ENCODE data around the gene STKLD1.

Gene STKLD1

DNA sequence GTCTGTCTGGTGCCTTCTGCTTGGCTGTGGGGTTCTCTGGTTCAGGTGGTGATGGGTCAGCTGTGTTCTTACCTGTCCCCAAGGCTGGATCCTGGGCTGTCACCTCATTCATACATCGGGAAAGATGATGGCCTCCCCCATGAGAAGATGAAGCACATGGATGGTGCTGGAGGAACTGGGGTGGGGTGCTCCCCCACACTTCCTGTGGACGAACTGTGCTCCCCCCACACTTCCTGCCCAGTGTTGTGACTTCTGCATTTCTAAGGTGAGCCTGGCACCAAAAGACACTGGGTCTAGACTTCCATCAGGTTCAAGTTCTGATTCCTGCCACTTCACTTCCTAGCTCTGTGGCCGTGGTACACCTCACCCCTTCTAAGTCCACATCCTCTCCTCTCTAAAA is 35.9 kb upstream of the STKLD1 start:
- H3K27ac Mint-ChIP-seq = peak overlapping the region; percentile 55
- peaks cover 19% of the 10 kb centered on the region for H3K4me1 Mint-ChIP-seq (ENCODE audit: low read depth)
- no peak overlapping the region for H3K4me3 Mint-ChIP-seq
- peaks cover 26% of the 10 kb centered on the region for H3K36me3 Mint-ChIP-seq (ENCODE audit: low read depth)
- no peaks in the 10 kb centered on the region for H3K9me3 Mint-ChIP-seq
- no peaks in the 10 kb centered on the region for H3K27me3 Mint-ChIP-seq (ENCODE audit: low read depth)

DNA sequence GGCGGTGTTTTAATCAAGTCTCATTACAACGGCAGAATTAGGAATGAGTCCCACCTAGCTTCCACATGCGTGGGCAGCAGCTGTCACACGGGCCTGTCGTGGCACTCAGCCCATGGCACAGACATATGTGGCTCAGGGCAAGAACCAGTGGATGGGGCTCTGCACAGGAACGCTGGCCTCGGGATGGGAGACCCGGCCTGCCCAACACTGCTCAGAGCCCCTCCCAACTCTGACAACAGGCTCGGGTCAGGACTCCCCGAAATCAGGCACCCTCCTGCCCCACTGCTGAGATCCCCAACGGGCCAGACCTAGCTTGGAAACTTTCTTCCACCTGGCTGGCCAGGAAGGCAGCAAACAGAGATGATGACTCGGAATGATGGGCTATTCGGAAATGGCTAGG is 35.2 kb upstream of the STKLD1 start:
- no peaks in the 10 kb centered on the region for H3K9me3 Mint-ChIP-seq
- H3K36me3 Mint-ChIP-seq (ENCODE audit: low read depth) = peaks cover 26% of the 10 kb centered on the region
- no peak overlapping the region for H3K27ac Mint-ChIP-seq

DNA sequence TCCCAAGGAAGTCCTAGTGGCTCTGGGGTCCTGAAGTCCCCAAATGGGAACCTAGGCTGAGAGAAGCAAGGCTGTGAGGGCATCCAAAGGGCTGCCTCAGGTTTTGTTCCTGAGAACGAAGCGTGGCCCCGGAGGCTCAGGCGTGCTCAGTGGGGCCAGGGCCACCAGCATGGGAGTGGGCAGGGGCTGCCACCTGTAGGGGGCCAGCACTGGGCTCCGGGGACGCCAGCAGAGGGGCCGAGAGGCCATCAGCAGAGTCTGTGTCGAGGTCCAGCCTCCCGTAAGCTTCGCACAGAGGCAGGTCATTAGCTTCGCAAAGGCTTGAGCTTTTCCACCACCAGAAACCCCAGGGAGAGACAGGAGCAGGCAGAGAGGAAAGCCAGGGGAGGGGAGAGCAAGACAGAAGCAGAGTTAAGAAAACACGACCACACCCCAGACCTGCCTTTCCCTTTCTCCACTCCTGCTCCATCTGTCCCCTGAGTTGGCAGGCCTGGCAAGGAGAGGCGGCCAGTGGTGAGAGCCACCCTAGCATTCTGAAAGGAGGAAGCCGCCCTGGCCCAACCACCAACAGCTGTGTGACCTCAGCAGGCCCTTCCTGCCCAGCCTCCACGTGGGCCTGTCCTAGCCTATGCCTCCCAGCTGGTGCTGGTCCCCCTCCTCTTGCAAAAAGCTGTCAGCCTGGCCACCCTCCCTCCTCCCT is 34.6 kb upstream of the STKLD1 start:
- Mint-ChIP-seq H3K27me3 (ENCODE audit: low read depth) (no peaks in the 10 kb centered on the region), H3K4me3 (no peak overlapping the region), H3K27ac (no peak overlapping the region), H3K9me3 (no peaks in the 10 kb centered on the region), H3K4me1 (ENCODE audit: low read depth) (peaks cover 18% of the 10 kb centered on the region), H3K36me3 (ENCODE audit: low read depth) (peaks cover 27% of the 10 kb centered on the region)

More for the DNA sequence above, 35.2 kb upstream of the STKLD1 start:
- peaks cover 17% of the 10 kb centered on the region for H3K4me1 Mint-ChIP-seq (ENCODE audit: low read depth)
- H3K4me3 Mint-ChIP-seq = no peak overlapping the region
- H3K27me3 Mint-ChIP-seq (ENCODE audit: low read depth) = no peaks in the 10 kb centered on the region

DNA sequence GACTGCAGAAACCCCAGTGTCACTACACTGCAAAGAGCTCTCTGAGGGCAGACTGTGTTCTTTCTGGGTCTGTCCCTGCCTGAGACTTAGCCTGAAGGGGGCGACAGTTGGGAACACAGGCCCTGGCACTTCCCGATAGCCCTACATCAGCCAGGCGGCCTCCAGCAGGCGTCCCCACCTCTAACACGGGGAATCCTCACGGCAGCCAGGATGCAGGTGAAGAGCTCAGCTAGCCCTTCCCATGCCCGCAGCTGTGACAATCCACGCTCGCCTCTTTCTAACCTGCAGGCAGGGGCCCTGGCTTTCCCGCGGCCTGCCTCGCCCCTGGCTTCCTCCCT is 34.1 kb upstream of the STKLD1 start:
- no peaks in the 10 kb centered on the region for H3K9me3 Mint-ChIP-seq
- H3K27me3 Mint-ChIP-seq (ENCODE audit: low read depth) = no peaks in the 10 kb centered on the region
- H3K27ac Mint-ChIP-seq = no peak overlapping the region
- H3K36me3 Mint-ChIP-seq (ENCODE audit: low read depth) = peaks cover 27% of the 10 kb centered on the region
- H3K4me1 Mint-ChIP-seq (ENCODE audit: low read depth) = peaks cover 23% of the 10 kb centered on the region
- H3K4me3 Mint-ChIP-seq = no peak overlapping the region

DNA sequence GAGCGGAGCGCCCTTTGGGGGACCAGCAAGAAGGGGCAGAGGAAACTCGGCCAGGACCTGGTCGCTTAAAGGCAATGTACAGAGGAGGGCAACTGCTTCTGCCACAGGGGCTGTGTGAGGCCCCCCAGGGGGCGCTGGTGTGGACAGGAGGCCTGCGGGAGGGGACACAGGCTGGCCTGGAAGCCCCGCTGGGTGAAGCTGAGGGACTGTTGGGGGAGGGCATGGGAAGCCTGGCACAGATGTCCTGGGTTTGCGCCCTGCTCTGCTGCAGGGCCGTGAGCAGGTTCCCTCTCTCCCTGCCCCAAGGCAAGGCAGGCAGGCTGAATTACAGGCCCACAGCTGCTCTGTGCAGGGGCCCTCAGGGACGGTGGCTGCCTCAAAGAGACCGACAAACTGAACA is 33.6 kb upstream of the STKLD1 start:
- Mint-ChIP-seq H3K27ac (no peak overlapping the region), H3K4me1 (ENCODE audit: low read depth) (peaks cover 24% of the 10 kb centered on the region), H3K9me3 (no peaks in the 10 kb centered on the region), H3K36me3 (ENCODE audit: low read depth) (peaks cover 27% of the 10 kb centered on the region), H3K27me3 (ENCODE audit: low read depth) (no peaks in the 10 kb centered on the region), H3K4me3 (no peak overlapping the region)

DNA sequence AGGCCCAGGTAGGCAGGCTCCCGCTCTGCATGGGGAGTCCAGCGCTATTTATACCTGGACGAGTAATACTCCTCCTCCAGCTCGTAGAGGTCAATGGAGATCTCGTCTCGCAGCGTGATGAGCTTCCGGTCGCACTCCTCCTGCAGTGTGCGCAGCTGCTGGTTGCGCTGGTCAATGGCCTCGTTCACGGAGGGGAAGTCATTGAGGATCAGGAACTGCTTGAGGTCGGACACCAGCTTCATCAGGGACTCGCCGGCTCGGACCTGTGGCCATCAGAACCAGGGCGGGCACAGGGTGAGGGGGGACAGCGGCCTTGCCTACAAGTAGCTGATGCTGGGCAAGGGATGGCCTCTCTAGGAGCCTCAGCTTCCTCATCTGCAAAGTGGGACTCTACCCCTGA is 32.1 kb upstream of the STKLD1 start:
- H3K9me3 Mint-ChIP-seq = no peaks in the 10 kb centered on the region
- no peaks in the 10 kb centered on the region for H3K27me3 Mint-ChIP-seq (ENCODE audit: low read depth)
- H3K36me3 Mint-ChIP-seq (ENCODE audit: low read depth) = peaks cover 38% of the 10 kb centered on the region
- H3K27ac Mint-ChIP-seq = no peak overlapping the region
- H3K4me1 Mint-ChIP-seq (ENCODE audit: low read depth) = peaks cover 28% of the 10 kb centered on the region
- no peak overlapping the region for H3K4me3 Mint-ChIP-seq

DNA sequence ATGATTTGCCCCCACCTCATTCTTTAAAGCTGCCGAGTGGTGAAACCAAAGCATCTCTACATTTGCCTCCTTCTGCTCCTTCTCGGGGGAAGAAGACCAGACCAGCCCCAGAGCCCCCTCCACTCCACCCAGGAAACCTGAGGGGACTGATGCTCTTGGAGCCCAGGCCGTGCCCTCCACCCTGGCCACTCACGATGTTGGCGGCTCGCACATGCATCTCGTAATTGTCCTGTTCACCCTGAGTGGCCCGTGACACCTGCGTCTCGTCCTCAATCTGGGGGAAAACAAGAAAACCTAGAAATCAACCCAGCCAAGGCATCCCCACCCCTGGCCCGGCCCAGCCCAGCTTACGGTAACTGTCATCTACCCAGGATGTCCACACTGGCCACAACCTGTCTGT is 31.2 kb upstream of the STKLD1 start:
- no peak overlapping the region for H3K4me3 Mint-ChIP-seq
- no peaks in the 10 kb centered on the region for H3K27me3 Mint-ChIP-seq (ENCODE audit: low read depth)
- H3K36me3 Mint-ChIP-seq (ENCODE audit: low read depth) = peaks cover 40% of the 10 kb centered on the region
- no peak overlapping the region for H3K27ac Mint-ChIP-seq
- peaks cover 35% of the 10 kb centered on the region for H3K4me1 Mint-ChIP-seq (ENCODE audit: low read depth)
- no peaks in the 10 kb centered on the region for H3K9me3 Mint-ChIP-seq

DNA sequence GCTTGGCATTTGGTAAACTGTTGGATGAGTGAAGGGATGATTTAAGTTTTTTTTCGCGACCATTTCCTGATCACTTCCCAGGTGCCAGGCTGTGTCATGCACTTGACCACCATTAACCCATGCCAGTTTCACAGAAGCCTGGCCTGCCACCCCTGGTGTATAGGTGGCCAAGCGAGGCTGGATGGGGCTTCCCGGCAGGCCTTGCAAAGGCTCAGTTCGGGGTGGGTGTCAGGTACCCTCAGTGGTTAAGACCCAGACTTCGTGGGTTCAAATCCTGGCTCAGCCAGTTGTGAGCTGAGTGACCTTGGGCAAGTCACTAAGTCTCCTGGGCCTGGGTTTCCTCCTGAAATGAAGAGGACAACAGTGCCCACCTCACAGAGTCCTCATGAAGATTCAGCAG is 30.6 kb upstream of the STKLD1 start:
- Mint-ChIP-seq H3K27ac (no peak overlapping the region), H3K9me3 (no peaks in the 10 kb centered on the region), H3K4me1 (ENCODE audit: low read depth) (peaks cover 29% of the 10 kb centered on the region), H3K4me3 (peak overlapping the region; percentile 31), H3K27me3 (ENCODE audit: low read depth) (no peaks in the 10 kb centered on the region), H3K36me3 (ENCODE audit: low read depth) (peaks cover 41% of the 10 kb centered on the region)

DNA sequence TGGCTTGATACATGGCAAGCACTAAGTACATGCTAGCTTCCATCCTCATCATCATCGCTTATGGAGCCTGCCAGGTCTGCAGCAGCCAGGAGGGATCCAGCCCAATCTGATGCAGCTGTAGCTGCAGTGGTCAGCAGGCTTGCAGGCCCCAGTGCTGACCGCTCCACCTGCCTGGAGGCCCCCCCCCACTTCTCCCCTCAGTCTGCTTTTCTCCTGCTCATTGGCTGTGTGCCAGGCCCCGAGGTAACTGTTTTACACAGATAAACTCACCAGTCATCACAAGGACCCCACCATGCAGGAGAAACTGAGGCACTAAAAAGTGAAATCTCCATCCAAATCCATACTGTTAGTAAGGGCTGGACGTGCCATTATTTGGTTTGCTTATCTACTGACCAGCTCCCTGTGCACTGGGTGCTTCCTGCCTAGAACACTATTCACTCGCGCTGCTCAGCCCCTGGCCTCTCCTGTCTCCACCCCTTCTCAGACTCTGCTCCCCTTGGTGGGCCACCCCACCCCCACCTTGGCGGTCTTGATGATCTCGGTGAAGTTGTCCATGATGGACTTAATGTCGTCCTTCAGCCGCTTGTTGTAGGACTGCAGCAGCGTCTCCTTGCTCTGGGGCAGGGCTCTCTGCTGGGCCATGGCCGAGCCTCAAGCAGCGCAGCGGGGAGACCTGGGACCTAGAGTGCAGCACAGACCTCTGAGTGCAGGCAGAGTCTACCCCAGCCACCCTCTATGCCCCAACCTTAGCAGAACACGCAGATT is 30.0 kb upstream of the STKLD1 start:
- H3K27me3 Mint-ChIP-seq (ENCODE audit: low read depth) = no peaks in the 10 kb centered on the region
- peak overlapping the region; percentile 14 for H3K27ac Mint-ChIP-seq
- H3K9me3 Mint-ChIP-seq = no peaks in the 10 kb centered on the region
- peaks cover 27% of the 10 kb centered on the region for H3K4me1 Mint-ChIP-seq (ENCODE audit: low read depth)
- peaks cover 45% of the 10 kb centered on the region for H3K36me3 Mint-ChIP-seq (ENCODE audit: low read depth)
- peak overlapping the region; percentile 98 for H3K4me3 Mint-ChIP-seq

DNA sequence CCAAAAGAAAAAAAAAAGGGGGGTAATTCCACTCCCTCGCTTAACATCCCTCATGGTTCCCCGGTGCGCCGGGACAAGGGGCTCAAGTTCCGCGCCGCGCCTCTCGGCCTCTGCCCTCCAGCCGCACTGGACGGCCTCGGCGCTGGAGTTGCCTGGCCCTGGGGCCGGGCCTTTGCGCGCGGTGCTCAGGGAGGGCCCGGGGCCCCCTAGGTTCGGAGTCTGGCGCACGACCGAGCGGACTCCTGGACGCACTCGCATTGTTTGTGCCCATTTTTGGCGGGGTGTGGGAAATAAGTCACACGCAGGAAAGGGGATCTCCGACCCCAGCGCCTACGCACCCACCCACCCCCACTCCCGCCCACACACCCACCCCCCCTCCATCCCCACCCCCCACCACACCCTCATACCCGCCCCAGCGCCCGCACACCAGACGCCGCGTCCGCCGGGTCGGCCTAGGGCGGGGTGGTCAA is 28.6 kb upstream of the STKLD1 start:
- Mint-ChIP-seq H3K36me3 (ENCODE audit: low read depth) (peaks cover 55% of the 10 kb centered on the region), H3K9me3 (no peaks in the 10 kb centered on the region), H3K4me1 (ENCODE audit: low read depth) (peaks cover 25% of the 10 kb centered on the region), H3K4me3 (peak overlapping the region; percentile 98), H3K27me3 (ENCODE audit: low read depth) (no peaks in the 10 kb centered on the region), H3K27ac (peak overlapping the region; percentile 92)

DNA sequence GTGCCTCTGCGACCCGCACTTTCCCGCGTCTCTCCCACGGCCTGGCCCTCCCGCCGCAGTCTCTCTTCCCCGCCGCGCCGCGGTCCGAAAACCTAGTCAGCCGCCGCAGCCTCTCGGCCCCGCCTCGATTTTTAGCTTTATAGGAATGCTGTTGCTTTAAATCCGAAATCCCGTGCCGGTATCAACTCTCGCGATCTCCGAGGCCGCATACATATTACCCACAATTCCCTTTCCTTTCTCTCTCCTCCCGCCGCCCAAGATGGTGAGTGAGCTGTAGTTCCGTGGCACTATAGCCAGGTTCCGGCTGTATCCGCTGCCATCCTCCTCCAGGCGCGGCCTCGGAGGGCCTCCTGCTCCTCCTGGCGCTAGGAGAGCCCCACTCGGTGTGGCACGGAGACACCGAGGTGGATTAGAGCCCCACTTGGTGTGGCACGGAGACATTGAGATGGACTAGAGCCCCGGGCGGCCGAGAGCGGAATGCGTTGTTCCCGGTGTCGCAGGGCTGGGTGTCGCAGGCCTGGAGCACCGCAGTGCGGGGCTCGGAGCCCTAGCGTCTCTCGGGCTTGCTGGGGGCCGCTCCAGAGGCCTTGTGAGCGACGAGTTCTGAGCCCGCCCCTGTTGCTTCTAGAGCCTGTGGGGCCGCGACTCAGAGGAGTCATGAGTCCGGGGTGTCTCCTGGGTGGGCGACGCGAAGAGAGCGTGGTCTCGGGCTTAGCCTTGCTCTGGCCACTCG is 28.0 kb upstream of the STKLD1 start, which contains the start of the genes MED22 and RPL7A:
Gene MED22 (minus strand): TSS at position 147 of the 733 bp plus-strand sequence. CDS start 1,469 bp downstream, outside the sequence.
Gene RPL7A (plus strand): TSS at position 234 of the 733 bp plus-strand sequence. CDS start 26 bp downstream, at position 260.
- H3K27me3 Mint-ChIP-seq (ENCODE audit: low read depth) = no peaks in the 10 kb centered on the region
- H3K9me3 Mint-ChIP-seq = no peaks in the 10 kb centered on the region
- peaks cover 56% of the 10 kb centered on the region for H3K36me3 Mint-ChIP-seq (ENCODE audit: low read depth)
- H3K4me3 Mint-ChIP-seq = peak within 1 kb of the TSS; percentile 98
- peaks cover 25% of the 10 kb centered on the region for H3K4me1 Mint-ChIP-seq (ENCODE audit: low read depth)
- H3K27ac Mint-ChIP-seq = peak within 1 kb of the TSS; percentile 92

DNA sequence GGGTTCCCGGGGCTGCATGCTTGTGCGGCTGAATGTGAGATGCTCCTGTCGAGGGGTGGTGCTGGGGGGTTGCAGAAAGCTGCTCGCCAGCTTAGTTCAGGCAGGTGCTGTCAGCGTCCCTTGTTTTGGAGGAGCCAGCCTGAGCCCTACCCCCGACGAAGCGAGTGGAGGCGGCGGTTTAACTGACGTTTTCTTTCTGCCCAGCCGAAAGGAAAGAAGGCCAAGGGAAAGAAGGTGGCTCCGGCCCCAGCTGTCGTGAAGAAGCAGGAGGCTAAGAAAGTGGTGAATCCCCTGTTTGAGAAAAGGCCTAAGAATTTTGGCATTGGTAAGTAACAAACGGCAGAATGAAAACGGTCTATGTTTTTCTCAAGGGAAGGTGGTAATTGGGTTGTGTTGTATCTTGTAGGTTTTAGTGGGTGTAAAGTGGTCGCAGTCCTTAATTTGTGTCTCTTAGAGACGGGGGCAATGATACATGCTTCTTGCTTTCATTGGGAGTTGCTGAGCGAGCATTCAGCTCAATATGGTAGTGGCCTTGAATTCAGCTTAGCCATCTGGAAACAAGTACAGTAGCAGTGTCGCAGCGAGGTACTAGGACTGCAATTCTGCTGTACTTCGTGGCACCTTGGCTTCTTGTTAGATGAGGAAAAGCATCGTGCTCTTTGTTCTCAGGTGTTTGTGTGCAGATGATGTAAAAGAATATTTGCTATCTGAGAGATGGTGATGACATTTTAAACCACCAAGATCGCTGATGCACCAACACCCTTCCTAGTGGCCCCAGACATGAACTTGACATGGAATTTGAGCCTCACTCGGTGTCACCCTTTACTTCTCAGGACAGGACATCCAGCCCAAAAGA is 27.2 kb upstream of the STKLD1 start:
- peak overlapping the region; percentile 92 for H3K27ac Mint-ChIP-seq
- no peaks in the 10 kb centered on the region for H3K9me3 Mint-ChIP-seq
- peak overlapping the region; percentile 98 for H3K4me3 Mint-ChIP-seq
- peaks cover 58% of the 10 kb centered on the region for H3K36me3 Mint-ChIP-seq (ENCODE audit: low read depth)
- H3K27me3 Mint-ChIP-seq (ENCODE audit: low read depth) = no peaks in the 10 kb centered on the region
- H3K4me1 Mint-ChIP-seq (ENCODE audit: low read depth) = peaks cover 25% of the 10 kb centered on the region

DNA sequence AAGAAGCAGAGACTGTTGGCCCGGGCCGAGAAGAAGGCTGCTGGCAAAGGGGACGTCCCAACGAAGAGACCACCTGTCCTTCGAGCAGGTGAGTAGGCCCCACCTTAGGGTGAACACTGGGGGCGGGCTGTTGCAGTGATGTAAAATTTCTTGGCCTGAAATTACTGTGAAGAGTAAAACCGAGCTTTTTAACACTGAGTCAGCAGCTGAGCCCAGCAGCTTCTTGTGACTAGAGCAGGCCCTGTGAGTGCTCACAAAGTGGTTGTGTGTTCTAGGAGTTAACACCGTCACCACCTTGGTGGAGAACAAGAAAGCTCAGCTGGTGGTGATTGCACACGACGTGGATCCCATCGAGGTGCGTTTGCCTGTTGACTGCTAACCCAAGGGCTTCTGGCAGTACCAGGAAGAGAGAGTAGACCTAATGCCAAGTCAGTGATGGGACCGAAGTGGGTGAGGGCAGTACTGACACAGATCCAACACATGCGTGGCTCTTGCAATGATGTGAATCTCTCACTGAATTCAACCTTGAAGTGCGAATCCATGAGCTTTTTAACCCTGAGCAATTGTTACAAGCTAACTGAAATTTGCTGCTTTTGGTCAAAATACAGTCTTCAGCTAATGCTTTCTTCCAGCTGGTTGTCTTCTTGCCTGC is 26.1 kb upstream of the STKLD1 start:
- peaks cover 54% of the 10 kb centered on the region for H3K36me3 Mint-ChIP-seq (ENCODE audit: low read depth)

More for the DNA sequence above, 26.1 kb upstream of the STKLD1 start:
- H3K9me3 Mint-ChIP-seq = no peaks in the 10 kb centered on the region
- peak overlapping the region; percentile 20 for H3K27ac Mint-ChIP-seq
- peaks cover 25% of the 10 kb centered on the region for H3K4me1 Mint-ChIP-seq (ENCODE audit: low read depth)
- H3K4me3 Mint-ChIP-seq = peak overlapping the region; percentile 98
- no peaks in the 10 kb centered on the region for H3K27me3 Mint-ChIP-seq (ENCODE audit: low read depth)

Data from T-helper 1 cell treated with Interleukin-12 subunit alpha and Interleukin-12 subunit beta and Interleukin-4 antibody, amounts not matched to agents 30 μg/mL and 1 μg/mL, for 36 hours (primary cell).